ENCODE measurements around the gene KAZN.

The KAZN gene

DNA sequence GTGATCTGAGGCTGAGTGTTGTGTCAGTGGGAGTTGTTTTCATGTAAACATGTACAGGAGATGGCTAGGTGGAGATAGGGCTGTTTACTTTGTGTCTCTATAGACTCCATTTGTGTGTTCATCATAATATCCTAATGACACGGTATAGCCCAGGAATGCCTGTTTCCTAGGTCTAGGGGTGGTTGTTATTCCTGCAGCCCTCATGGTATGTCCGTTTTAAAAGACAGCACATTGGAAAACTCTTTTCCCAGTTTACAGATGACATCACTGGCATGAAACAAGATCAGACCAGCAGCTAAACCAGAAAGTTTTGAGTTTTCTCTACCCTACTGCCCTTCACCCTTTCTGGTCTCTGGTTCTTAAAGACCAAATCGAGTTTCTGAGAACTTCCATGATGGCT, 327.7 kb downstream of the KAZN start:
- TF ChIP-seq CTCF (IDR thresholded peaks at IDR 0.05; ENCODE audit: control insufficient read depth, extremely low read depth, insufficient read depth): no peak
- DNase-seq (ENCODE audit: low read depth): no peak
- no peak overlapping the region for H3K4me3 ChIP-seq (ENCODE audit: low read depth, low read length)

GRCh38 chr1:14926818-14927575, 328.5 kb downstream of the KAZN start:
- TF ChIP-seq CTCF (IDR thresholded peaks at IDR 0.05; ENCODE audit: control insufficient read depth, extremely low read depth, insufficient read depth): no peak
- H3K4me3 ChIP-seq (ENCODE audit: low read depth, low read length): no peak overlapping the region
- no peak for DNase-seq (ENCODE audit: low read depth)

- no peak for DNase-seq (ENCODE audit: low read depth)
- no peak overlapping the region for H3K4me3 ChIP-seq (ENCODE audit: low read depth, low read length)
- TF ChIP-seq CTCF (IDR thresholded peaks at IDR 0.05; ENCODE audit: control insufficient read depth, extremely low read depth, insufficient read depth): no peak
Observed at GRCh38 chr1:14928412-14928811, 329.9 kb downstream of the KAZN start.

DNA sequence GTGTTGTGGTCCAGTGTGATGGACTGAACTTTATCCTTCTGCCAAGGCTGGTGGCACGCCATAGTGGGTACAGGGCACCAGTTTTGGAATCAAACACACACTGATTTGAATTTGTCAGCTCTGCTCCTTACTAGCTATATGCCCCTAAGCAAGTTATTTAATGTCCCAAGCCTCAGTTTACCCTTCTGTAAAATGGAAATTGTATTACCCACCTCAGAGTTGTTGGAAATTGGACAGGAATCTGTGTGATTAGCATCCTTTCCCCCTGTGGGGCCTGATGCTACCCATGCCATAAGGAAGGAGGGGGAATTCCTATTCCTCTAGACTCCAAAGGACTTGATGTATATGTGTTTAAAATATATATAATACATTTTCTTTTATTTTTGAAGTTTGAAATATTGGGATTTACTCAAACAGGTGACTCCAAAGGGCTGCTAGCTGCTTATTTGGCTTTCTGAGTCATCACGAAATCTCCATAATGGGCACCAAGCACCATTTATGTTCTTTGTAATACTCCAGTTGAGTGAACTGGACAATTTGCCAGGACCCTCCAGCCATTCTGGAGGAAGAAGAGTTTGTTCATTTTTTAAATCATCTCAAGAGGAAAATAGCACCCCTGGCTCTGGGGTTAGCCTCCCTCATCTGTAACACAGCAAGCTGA, 330.5 kb downstream of the KAZN start:
- H3K4me3 ChIP-seq (ENCODE audit: low read depth, low read length): no peak overlapping the region
- no peak for DNase-seq (ENCODE audit: low read depth)
- TF ChIP-seq CTCF (IDR thresholded peaks at IDR 0.05; ENCODE audit: control insufficient read depth, extremely low read depth, insufficient read depth): no peak

DNA sequence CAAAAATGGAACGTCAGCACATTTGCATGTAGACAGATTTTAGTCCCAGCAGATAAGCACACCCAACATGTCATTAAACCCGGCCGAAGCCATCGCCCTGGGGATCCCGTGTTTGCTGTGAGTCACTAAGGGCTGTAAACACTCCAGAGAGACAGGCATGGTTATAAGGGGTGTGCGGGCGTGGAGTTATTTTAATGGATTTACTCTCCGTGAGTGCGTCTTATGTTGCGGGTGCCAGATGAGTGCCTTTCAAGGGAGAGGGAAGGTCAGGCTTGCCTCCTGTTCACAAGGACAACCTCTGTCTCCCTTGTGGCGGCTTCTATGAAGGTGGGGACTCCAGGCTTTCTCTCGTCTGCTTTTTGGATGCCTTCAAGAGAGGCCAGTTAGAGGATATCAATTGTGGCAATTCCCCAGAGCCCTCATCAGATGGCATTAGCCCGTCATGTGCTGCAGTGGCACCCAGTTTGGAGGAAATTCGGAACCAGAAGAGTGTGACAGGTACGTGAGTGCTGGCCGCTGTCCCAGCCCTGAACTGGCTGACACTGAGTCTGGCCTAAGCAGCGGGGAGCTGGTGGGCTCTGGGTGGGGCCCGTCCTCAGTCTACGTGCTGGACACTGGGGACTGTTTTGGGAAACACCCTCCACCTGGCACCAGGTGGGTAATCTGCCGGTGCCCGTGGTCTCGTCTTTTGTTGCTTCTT, 331.2 kb downstream of the KAZN start:
- TF ChIP-seq CTCF (IDR thresholded peaks at IDR 0.05; ENCODE audit: control insufficient read depth, extremely low read depth, insufficient read depth): no peak
- H3K4me3 ChIP-seq (ENCODE audit: low read depth, low read length): no peak overlapping the region
- no peak for DNase-seq (ENCODE audit: low read depth)

DNA sequence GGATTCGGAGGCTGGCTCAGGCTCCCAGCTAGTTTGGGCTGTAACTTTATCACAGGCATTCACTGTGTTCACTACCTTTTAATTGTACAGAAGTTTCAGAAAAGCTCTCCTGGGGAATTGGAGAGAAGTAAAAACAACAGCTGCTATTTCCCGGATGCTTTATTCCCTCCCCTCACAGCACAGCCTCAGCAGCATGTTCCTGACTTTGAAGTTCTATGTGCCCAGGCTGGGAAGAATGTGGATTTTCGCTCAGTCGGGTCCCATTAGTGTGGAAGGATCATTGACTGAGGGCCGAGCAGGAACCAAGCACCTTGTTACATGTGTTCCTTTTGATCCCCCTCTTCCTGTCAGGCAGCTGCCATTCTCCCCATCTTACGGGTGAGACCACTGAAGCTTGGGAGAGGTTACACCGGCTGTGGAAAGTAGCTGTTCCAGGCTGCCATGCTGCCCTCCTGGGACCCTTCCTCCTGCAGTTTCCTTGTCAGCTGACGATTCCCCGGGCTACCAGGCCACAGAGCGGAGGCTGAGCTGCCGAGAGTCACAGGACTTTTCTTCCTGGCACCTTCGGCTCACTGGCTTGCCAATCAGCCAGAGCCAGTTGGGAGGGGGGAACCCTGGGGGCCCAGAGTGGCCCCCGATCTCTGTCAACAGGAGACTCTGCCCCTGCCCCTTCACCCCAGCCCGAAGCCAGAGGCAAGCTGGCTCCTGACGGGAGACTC, 331.9 kb downstream of the KAZN start:
- TF ChIP-seq CTCF (IDR thresholded peaks at IDR 0.05; ENCODE audit: control insufficient read depth, extremely low read depth, insufficient read depth): no peak
- no peak for DNase-seq (ENCODE audit: low read depth)
- H3K4me3 ChIP-seq (ENCODE audit: low read depth, low read length): no peak overlapping the region

Measured in LNCaP clone FGC (cell line).